ENCODE results near the gene NEDD9. TPM values are rescaled to one million over a fixed set of nuclear protein-coding genes. Genes with fewer than 3 reads are reported as not detected.

NEDD9 gene
- total RNA-seq, 1 donor from 2014 or later, result 14.1 TPM

DNA sequence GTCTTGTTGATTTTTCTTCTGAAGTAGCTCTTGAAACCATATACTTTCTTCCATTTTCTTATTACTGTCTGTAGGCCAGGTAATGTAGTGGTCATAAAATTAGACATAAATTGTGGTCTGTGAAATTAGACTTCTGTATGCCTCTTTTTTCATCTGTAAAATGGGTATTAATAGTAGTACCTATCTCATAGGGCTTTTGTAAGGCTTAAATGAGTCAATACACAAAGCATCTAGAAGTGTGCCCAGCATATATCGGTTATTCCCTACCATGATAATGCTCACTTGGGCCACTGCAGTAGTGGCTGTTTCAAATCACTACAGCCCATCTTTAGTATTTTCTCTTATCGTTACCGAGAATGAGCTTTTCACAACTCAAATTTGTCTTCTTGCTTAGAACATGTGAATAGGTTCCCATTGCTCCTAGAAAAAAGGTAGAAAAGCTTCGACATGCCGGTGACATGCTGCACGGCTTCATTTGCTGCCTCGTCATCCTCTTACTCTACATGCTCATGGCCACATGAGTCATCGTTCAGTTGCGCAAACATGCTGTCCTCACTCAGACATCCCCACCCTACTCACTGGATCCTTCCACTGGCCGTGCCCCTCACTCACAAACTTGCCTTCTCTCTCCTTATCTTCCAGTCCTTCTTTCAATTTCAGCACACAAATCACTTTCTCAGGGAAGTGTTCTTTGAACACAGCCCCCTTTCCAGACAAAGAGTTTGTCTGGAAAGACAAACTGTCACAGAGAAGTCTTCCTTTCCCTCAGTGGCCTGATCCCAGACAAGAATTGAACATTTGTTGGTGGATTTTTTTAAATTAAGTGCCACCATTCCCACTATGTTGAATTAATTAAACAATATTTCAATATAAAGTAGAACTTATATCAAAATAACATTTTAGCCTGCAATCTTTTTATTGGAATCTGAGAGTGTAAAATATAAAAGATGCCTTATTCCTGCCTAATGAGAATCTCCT is 88.8 kb downstream of the NEDD9 start:
- Mint-ChIP-seq H3K9me3 (peaks cover 4% of the 10 kb centered on the region), H3K27ac (ENCODE audit: unreplicated experiment) (peak overlapping the region; percentile 79)

DNA sequence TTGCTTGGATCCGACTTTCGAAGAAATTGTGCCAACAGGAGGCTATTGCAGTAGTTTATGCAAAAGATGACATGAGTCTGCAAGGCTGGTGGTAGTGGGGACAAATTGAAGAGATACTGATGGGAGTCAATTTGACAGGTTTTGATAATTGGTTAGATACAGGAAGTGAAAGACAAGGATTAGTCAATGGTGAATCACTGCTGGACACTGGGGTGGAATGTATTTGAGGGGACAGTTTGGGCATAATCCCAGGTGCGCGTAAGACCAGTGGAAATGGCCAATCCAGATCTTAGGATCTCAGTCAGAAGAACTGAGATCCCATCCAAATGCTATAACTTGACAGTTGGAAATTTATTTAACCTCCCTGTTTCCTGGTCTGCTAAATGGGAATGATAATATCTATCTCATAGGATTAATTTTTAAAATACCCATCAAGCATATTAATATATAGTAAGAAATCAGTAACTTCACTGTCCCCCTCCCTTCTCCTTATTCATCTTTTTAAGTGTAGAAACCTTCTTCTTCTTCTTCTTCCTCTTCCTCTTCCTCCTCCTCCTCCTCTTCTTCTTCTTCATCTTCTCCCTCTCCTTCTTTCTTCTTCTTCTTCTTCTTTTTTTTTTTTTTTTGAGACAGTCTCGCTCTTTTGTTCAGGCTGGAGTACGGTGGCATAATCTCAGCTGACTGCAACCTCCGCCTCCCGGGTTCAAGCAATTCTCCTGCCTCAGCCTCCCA is 90.0 kb downstream of the NEDD9 start:
- Mint-ChIP-seq H3K9me3 (peaks cover 4% of the 10 kb centered on the region), H3K36me3 (ENCODE audit: low read depth) (peaks cover 6% of the 10 kb centered on the region), H3K4me3 (no peak overlapping the region), H3K27me3 (ENCODE audit: low read depth) (no peaks in the 10 kb centered on the region), H3K27ac (ENCODE audit: unreplicated experiment) (no peak overlapping the region), H3K4me1 (peaks cover 19% of the 10 kb centered on the region)
- DNase-seq (ENCODE audit: low read depth, low spot score), result no peak
- TF ChIP-seq CTCF (conservative IDR thresholded peaks at IDR 0.05), result no peak

More for the DNA sequence above, 88.8 kb downstream of the NEDD9 start:
- Mint-ChIP-seq H3K4me3 (no peak overlapping the region), H3K27me3 (ENCODE audit: low read depth) (no peaks in the 10 kb centered on the region), H3K4me1 (peaks cover 19% of the 10 kb centered on the region), H3K36me3 (ENCODE audit: low read depth) (peaks cover 6% of the 10 kb centered on the region)
- DNase-seq (ENCODE audit: low read depth, low spot score), result no peak
- no peak for TF ChIP-seq CTCF (conservative IDR thresholded peaks at IDR 0.05)

DNA sequence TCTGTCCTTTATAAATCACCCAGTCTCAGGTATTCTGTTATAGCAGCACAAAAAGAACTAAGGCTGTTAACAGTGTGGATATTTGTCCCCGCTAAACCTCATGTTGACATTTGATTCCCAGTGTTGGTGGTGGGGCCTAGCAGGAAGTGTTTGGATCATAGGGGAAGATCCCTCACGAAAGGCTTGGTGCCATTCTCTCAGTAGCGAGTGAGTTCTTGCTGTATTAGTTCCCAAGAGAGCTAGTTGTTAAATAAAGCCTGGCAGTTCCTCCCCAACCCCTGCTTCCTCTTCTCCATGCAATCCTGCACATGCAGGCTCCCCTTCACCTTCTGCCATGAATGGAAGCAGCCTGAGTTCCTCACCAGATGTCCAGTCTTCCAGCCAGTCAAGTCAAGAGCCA is 91.2 kb downstream of the NEDD9 start:
- no peak overlapping the region for H3K4me3 Mint-ChIP-seq
- H3K36me3 Mint-ChIP-seq (ENCODE audit: low read depth), result peaks cover 6% of the 10 kb centered on the region
- no peak for DNase-seq (ENCODE audit: low read depth, low spot score)
- H3K27ac Mint-ChIP-seq (ENCODE audit: unreplicated experiment), result no peak overlapping the region
- peaks cover 4% of the 10 kb centered on the region for H3K9me3 Mint-ChIP-seq
- TF ChIP-seq CTCF (conservative IDR thresholded peaks at IDR 0.05), result no peak
- no peaks in the 10 kb centered on the region for H3K27me3 Mint-ChIP-seq (ENCODE audit: low read depth)
- peaks cover 19% of the 10 kb centered on the region for H3K4me1 Mint-ChIP-seq

DNA sequence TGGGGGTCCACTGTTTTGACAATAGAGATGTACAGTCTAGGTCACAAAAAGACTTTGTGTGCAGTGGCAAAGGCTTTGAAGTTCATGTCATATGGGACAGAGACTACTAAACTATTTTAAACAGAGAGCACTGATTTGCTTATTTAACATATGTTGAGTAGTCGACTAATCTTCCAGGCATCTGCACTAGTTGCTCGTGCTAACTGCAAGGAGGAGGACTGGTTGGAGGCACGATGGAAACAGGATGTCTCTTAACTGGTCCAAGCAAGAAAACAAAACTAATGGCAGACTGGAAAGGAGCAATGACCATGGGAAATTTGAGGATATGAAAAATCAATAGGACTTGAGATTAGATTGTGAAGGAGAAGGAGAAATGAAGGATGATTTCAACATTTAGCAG is 92.4 kb downstream of the NEDD9 start:
- peaks cover 4% of the 10 kb centered on the region for H3K9me3 Mint-ChIP-seq
- no peak for DNase-seq (ENCODE audit: low read depth, low spot score)
- no peak overlapping the region for H3K4me3 Mint-ChIP-seq
- no peak overlapping the region for H3K27ac Mint-ChIP-seq (ENCODE audit: unreplicated experiment)
- peaks cover 19% of the 10 kb centered on the region for H3K4me1 Mint-ChIP-seq
- no peak for TF ChIP-seq CTCF (conservative IDR thresholded peaks at IDR 0.05)
- H3K27me3 Mint-ChIP-seq (ENCODE audit: low read depth), result no peaks in the 10 kb centered on the region
- peaks cover 9% of the 10 kb centered on the region for H3K36me3 Mint-ChIP-seq (ENCODE audit: low read depth)

DNA sequence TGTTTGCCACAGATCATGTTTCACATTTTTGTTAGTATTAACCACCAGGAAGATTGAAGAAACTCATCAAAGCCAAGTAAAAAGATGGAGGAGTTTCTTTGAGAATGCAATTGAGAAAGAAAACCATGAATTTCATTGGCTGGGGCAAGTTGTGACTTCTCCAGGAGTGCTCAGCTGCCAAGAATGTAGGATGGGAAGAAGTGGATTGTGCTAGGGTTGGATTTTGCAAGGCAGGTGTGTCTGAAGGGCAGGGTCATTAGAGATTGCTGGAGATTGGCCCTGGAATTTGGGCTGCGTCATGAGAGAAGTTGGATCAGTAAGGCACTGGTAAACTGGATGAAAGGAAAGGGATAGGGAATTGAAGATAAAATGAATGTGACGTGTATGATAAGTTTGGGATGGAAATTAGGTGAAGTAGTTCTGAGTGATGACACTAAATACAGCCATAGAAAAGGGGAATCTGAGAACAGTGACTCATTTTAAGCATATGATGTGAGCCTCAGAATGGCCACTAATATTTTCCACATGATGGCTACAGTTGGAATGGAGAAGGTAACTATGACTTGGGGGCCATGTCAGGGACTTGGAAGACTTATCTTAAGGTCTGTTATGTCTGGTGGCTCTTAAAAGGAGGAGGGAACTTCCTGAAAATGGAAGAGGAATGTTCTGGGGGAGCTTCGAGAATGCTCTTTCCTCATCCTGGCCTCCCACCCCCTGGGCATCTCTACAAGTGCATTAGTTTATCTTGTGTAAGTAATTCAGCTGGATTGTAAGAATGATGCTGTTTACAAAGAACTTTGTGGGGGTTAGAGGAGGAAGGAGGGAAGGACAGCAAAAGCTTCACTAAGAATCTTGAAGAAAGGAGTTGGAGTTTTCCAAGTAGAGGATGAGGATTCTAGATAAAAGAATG is 93.2 kb downstream of the NEDD9 start:
- Mint-ChIP-seq H3K4me3 (no peak overlapping the region), H3K4me1 (peaks cover 14% of the 10 kb centered on the region), H3K27me3 (ENCODE audit: low read depth) (no peaks in the 10 kb centered on the region), H3K9me3 (peaks cover 4% of the 10 kb centered on the region), H3K27ac (ENCODE audit: unreplicated experiment) (no peak overlapping the region), H3K36me3 (ENCODE audit: low read depth) (peaks cover 13% of the 10 kb centered on the region)
- TF ChIP-seq CTCF (conservative IDR thresholded peaks at IDR 0.05), result no peak
- DNase-seq (ENCODE audit: low read depth, low spot score), result no peak

Measured in neural crest cell (in vitro differentiated cells).